Loucy (cell line): ENCODE data around the gene C2CD5.

Experiments
- H2AFZ ChIP-seq: fragments of 200-600 bp; sonication (generic); 2 replicates; pipeline ENCODE4 v1.6.0; 2016; ENCODE audit warnings: antibody characterized with exemption, mild to moderate bottlenecking, low read length, moderate library complexity
- H3F3A ChIP-seq: fragments of 200-600 bp; 2 replicates; pipeline ENCODE4 v1.6.0; 2016; ENCODE audit warnings: antibody characterized with exemption, low read depth, mild to moderate bottlenecking
- H3K27me3 ChIP-seq: fragments of 200-600 bp; sonication (generic); 2 replicates; pipeline ENCODE4 v1.6.1; 2014; ENCODE audit warnings: low read length, mild to moderate bottlenecking; ENCODE audit not compliant: insufficient read depth, poor library complexity, severe bottlenecking
- H3K36me3 ChIP-seq: fragments of 200-600 bp; sonication (generic); 2 replicates; pipeline ENCODE4 v1.6.1; 2016; ENCODE audit warnings: low read length; ENCODE audit not compliant: insufficient read depth
- H3K4me1 ChIP-seq: fragments of 200-600 bp; sonication (generic); 2 replicates; pipeline ENCODE4 v1.5.1; 2014; ENCODE audit warnings: low read length, mild to moderate bottlenecking; ENCODE audit not compliant: insufficient read depth, poor library complexity, severe bottlenecking
- H3K4me2 ChIP-seq: fragments of 200-600 bp; sonication (generic); 2 replicates; pipeline ENCODE4 v1.6.0; 2014; ENCODE audit warnings: antibody characterized with exemption, low read length, low read depth, mild to moderate bottlenecking; ENCODE audit not compliant: poor library complexity, severe bottlenecking
- H3K4me3 ChIP-seq: fragments of 200-600 bp; sonication (generic); 2 replicates; pipeline ENCODE4 v1.5.1; 2014; ENCODE audit warnings: low read length, mild to moderate bottlenecking, mixed read lengths; ENCODE audit not compliant: poor library complexity, severe bottlenecking
- H3K79me2 ChIP-seq: fragments of 200-600 bp; sonication (generic); 2 replicates; pipeline ENCODE4 v1.6.1; 2014; ENCODE audit warnings: low read length; ENCODE audit not compliant: insufficient read depth
- H3K9ac ChIP-seq: fragments of 200-600 bp; sonication (generic); 2 replicates; pipeline ENCODE4 v1.6.0; 2014; ENCODE audit warnings: mild to moderate bottlenecking, low read depth, low read length, moderate library complexity; ENCODE audit not compliant: poor library complexity, severe bottlenecking
- H3K9me2 ChIP-seq: fragments of 200-600 bp; sonication (generic); replicated peaks from 2 replicates; pipeline ENCODE4 v1.6.1; 2016; ENCODE audit warnings: low read depth, low read length, mixed read lengths
- H3K9me3 ChIP-seq: fragments of 200-600 bp; sonication (generic); 2 replicates; pipeline ENCODE4 v1.6.1; 2014; ENCODE audit warnings: mild to moderate bottlenecking, antibody characterized with exemption, low read length, low read depth; ENCODE audit not compliant: insufficient read depth
- H4K20me1 ChIP-seq: fragments of 200-600 bp; sonication (generic); 2 replicates; pipeline ENCODE4 v1.6.0; 2014; ENCODE audit warnings: antibody characterized with exemption, low read length, mild to moderate bottlenecking; ENCODE audit not compliant: insufficient read depth, poor library complexity, severe bottlenecking
- CTCF ChIP-seq: fragments of 200-600 bp; sonication (generic); conservative IDR thresholded peaks from 2 replicates; pipeline ENCODE4 v1.5.1; 2014; ENCODE audit warnings: mild to moderate bottlenecking, antibody characterized with exemption, low read length
- EZH2phosphoT487 ChIP-seq: fragments of 200-600 bp; IDR thresholded peaks from 2 replicates; pipeline ENCODE4 v1.6.1; 2018; ENCODE audit warnings: antibody characterized with exemption, mild to moderate bottlenecking, moderate library complexity, borderline replicate concordance

The C2CD5 gene

DNA sequence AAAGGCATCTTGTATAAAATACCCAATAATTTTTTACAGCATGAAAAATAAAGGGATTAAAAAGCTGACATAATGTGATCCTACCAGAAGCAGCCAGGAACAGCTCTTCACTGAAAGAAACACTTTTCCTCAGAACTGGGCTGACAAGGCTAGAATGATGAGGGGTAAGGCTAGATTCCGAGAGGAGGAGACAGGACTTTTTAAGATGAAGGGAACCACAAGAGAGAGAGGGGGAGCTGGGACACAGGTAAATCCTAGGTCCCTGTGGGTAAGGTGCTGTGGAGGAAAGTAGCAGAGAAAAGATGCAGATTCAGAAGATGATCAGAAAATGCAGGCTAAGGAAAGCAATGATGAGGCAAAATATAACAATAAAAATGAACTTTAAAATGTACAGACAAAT is 29.5 kb downstream of the C2CD5 start:
- Histone ChIP-seq H3K9me2 (no peaks in the 10 kb centered on the region), H3K4me1 (no peaks in the 10 kb centered on the region), H3K9ac (no peak overlapping the region), H3F3A (no peaks in the 10 kb centered on the region), H3K27me3 (no peaks in the 10 kb centered on the region), H3K9me3 (no peaks in the 10 kb centered on the region), H3K79me2 (no peaks in the 10 kb centered on the region), H2AFZ (no peak overlapping the region), H3K4me2 (no peak overlapping the region), H3K4me3 (no peak overlapping the region), H4K20me1 (no peaks in the 10 kb centered on the region), H3K36me3 (peaks cover 40% of the 10 kb centered on the region)
- no peak for TF ChIP-seq CTCF
- TF ChIP-seq EZH2phosphoT487 = no peak

DNA sequence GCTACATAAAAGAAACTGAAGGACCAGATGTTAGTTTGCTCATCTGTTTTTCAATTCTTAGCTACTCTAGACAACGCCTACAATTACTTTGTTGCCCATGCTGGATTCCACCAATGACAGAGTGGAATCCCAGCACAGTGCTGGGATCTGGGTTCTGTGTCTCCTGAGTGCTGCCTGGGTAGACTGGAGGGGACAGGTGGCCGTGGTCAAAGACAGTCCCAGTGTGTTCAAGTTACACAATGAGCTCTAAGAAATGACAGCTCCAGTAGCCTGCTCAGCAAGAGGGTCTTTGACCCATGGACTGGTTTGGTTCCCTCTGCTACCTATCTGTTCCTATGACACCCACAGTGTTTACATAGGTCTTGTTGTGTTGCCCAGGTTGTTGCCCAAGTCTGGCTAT is 38.5 kb downstream of the C2CD5 start:
- Histone ChIP-seq H3F3A (no peaks in the 10 kb centered on the region), H3K9ac (no peak overlapping the region), H4K20me1 (no peaks in the 10 kb centered on the region), H3K9me2 (no peaks in the 10 kb centered on the region), H3K36me3 (peaks cover 25% of the 10 kb centered on the region), H2AFZ (no peak overlapping the region), H3K9me3 (no peaks in the 10 kb centered on the region), H3K4me3 (no peak overlapping the region), H3K27me3 (no peaks in the 10 kb centered on the region), H3K79me2 (no peaks in the 10 kb centered on the region), H3K4me2 (no peak overlapping the region), H3K4me1 (no peaks in the 10 kb centered on the region)
- TF ChIP-seq EZH2phosphoT487 = no peak
- no peak for TF ChIP-seq CTCF

DNA sequence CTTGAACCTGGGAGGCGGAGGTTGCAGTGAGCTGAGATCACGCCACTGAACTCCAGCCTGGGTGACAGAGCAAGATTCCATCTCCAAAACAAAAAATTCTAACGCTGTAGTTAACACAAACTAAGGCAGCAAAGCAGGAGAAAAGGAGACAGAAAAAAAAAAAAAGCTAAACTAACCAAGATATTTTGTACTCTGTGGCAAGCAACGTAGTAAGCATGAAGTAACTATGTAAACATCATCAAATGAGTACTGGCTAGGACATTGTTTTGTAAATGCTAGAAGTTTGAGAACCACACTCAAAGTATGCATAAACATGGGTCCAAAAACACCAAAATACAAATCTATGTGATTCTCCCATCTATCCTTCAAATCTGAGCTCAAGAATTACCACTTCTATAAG is 44.2 kb downstream of the C2CD5 start:
- no peak for TF ChIP-seq EZH2phosphoT487
- TF ChIP-seq CTCF = no peak
- no peaks in the 10 kb centered on the region for H3K79me2 ChIP-seq
- no peak overlapping the region for H3K4me2 ChIP-seq

More for the DNA sequence above, 44.2 kb downstream of the C2CD5 start:
- Histone ChIP-seq H3K36me3 (peaks cover 14% of the 10 kb centered on the region; the same call in 1 of the 2 replicates), H3F3A (no peaks in the 10 kb centered on the region), H3K9me2 (no peaks in the 10 kb centered on the region), H4K20me1 (no peaks in the 10 kb centered on the region), H3K4me3 (no peak overlapping the region), H3K4me1 (no peaks in the 10 kb centered on the region), H3K9ac (no peak overlapping the region), H3K27me3 (no peaks in the 10 kb centered on the region), H3K9me3 (no peaks in the 10 kb centered on the region), H2AFZ (no peak overlapping the region)
